Activated CD4-positive, alpha-beta memory T cell treated with anti-CD3 and anti-CD28 coated beads for 36 hours (primary cell): ENCODE data around the gene SLC17A7. TPM values are rescaled to one million over a fixed set of nuclear protein-coding genes. Genes with fewer than 3 reads are reported as not detected.
A peak's percentile ranks its signal among the peaks of the same experiment; 100 is the strongest.

Experiments used
- CTCF ChIA-PET: fragments of 350-600 bp; sonication (Branson Sonifier 250); formaldehyde crosslinking; loops from one replicate; lab custom pipeline; 2021; ENCODE audit warnings: antibody characterized with exemption, inconsistent platforms; lab: Charles Lee
- POLR2A ChIA-PET: fragments of 350-600 bp; sonication (Branson Sonifier 250); formaldehyde crosslinking; loops from one replicate; lab custom pipeline; 2021; ENCODE audit warnings: antibody characterized with exemption; lab: Charles Lee
- DNase-seq: peaks from one replicate; pipeline ENCODE4 v3.0.0-alpha.2; 2020
- H3K27ac Mint-ChIP-seq: one replicate; pipeline ENCODE4 v1.8.0; 2021; ENCODE audit warnings: mixed read lengths
- H3K27me3 Mint-ChIP-seq: one replicate; pipeline ENCODE4 v1.8.0; 2021; ENCODE audit warnings: mixed read lengths
- H3K36me3 Mint-ChIP-seq: one replicate; pipeline ENCODE4 v1.8.0; 2021; ENCODE audit warnings: mixed read lengths
- H3K4me1 Mint-ChIP-seq: one replicate; pipeline ENCODE4 v1.8.0; 2021; ENCODE audit warnings: low read depth, mixed read lengths
- H3K4me3 Mint-ChIP-seq: one replicate; pipeline ENCODE4 v1.8.0; 2021; ENCODE audit warnings: mild to moderate bottlenecking, mixed read lengths
- H3K9me3 Mint-ChIP-seq: one replicate; pipeline ENCODE4 v1.8.0; 2021; ENCODE audit warnings: mixed read lengths
- intact Hi-C: fragments of 100-400 bp; cut with micrococcal nuclease; formaldehyde crosslinking; loops from one replicate; pipeline ENCODE4 v1.15.1; 2023
- total RNA-seq, 2 experiments: library from RNA; stranded (reverse); gene quantifications; one replicate each; pipeline ENCODE4 v1.2.3, GENCODE V29; 2021

Gene SLC17A7
- total RNA-seq, 2 experiments from 2014 or later: 0.17 TPM; not detected in 1

DNA sequence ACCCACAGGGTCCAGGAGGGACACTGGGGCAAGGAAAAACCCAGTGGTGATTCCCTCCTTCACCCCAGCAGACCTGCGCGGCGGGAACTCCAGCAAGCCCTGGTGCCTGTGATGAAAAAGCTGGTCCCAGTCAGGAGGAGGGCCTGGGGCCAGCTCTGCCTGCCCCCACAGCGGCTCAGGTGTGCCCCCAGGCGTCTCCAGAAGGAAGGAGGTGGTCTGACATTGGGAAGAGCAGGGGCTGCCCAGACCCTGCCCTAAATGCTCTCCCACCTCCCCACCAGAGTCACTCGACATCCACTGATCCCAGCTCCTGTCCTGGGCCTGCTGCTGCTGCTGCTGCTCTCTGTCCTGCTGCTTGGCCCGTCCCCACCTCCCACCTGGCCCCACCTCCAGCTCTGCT, 24.2 kb downstream of the SLC17A7 start:
- POLR2A ChIA-PET: no interaction called here
- H3K27ac Mint-ChIP-seq: no peak overlapping the region
- H3K9me3 Mint-ChIP-seq: no peaks in the 10 kb centered on the region
- CTCF ChIA-PET: interaction anchor here (1.1 to 2.4 kb wide), 2 partner anchors 10 to 25 kb away, joined by 3 to 10 read pairs; no protein-coding TSS in a partner anchor
- intact Hi-C loops: no loop called here
- peaks cover 18% of the 10 kb centered on the region for H3K4me1 Mint-ChIP-seq
- no peaks in the 10 kb centered on the region for H3K36me3 Mint-ChIP-seq
- H3K4me3 Mint-ChIP-seq: no peak overlapping the region
- DNase-seq: no peak
- H3K27me3 Mint-ChIP-seq: peaks cover 26% of the 10 kb centered on the region

GRCh38 chr19:49415810-49416200, 25.5 kb downstream of the SLC17A7 start:
- no peak for DNase-seq
- ChIA-PET CTCF (interaction anchor here (1.1 kb wide), 1 partner anchor 9 kb away, joined by 3 read pairs; no protein-coding TSS in a partner anchor), POLR2A (no interaction called here)
- intact Hi-C loops: no loop called here
- Mint-ChIP-seq H3K4me1 (peaks cover 19% of the 10 kb centered on the region), H3K36me3 (no peaks in the 10 kb centered on the region), H3K27me3 (peaks cover 14% of the 10 kb centered on the region), H3K27ac (no peak overlapping the region), H3K4me3 (no peak overlapping the region), H3K9me3 (no peaks in the 10 kb centered on the region)

DNA sequence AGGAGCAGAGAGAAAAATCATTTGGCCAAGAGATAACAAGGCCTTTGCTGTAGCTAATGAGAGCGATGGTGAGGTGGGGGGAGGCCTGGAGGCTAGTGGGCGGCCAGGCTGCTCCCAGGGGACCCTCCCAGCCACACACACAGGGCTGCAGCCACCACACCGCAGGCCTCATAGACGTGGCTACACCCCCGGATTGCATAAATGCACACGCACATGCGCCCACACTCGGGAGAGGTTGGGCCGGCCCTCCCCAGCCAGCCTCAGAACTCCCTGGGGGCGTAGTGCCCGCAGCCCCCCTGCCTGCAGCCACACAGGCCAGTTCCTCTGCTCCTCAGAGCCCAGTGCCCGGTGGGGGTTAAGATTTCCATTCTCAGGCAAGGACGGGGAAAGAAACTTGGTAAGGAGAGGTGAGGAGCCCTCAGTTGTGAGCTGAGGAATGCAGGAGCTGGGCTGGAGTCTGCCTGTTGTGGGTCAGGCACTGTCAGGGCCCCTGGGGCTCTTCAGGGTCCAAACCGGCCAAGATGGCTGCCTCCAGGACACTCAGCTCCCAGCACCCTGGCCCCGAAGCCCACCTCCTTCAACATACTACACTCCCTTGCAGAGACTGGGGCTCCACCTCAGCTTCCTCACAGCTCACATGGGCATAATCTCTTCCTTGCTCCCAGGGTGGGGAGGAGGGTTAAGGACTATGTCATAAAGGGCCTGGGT, 26.1 kb downstream of the SLC17A7 start:
- Mint-ChIP-seq H3K4me1 (peaks cover 18% of the 10 kb centered on the region), H3K27me3 (peaks cover 9% of the 10 kb centered on the region), H3K4me3 (no peak overlapping the region), H3K9me3 (no peaks in the 10 kb centered on the region), H3K36me3 (no peaks in the 10 kb centered on the region), H3K27ac (no peak overlapping the region)
- ChIA-PET POLR2A (no interaction called here), CTCF (no interaction called here)
- intact Hi-C loops: no loop called here
- DNase-seq: no peak

DNA sequence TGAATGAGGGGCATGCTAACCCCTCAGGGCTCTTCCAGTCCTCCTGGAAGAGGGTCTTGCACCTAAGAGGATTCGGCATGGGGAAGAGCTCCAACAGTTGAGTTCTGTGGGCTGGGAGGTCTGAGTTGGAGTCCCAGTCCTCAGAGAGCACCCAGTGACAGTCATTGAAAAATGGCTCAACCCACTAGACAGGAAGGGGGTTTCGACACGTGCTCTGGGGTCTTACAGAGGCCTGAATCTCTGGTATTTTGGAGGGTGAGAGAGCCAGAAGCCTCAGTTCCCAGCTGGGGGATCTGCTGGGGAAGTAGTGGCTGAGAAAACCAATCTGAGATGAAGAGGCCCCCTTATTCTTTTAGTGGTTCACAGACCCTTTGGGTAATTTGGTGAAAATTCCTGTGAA, 27.1 kb downstream of the SLC17A7 start:
- H3K36me3 Mint-ChIP-seq: no peaks in the 10 kb centered on the region
- no peak overlapping the region for H3K27ac Mint-ChIP-seq
- peaks cover 28% of the 10 kb centered on the region for H3K4me1 Mint-ChIP-seq
- no peak for DNase-seq
- intact Hi-C loops: no loop called here
- no peak overlapping the region for H3K4me3 Mint-ChIP-seq
- CTCF ChIA-PET: no interaction called here
- POLR2A ChIA-PET: no interaction called here
- no peaks in the 10 kb centered on the region for H3K9me3 Mint-ChIP-seq
- H3K27me3 Mint-ChIP-seq: peaks cover 2% of the 10 kb centered on the region

- Mint-ChIP-seq H3K9me3 (no peaks in the 10 kb centered on the region), H3K4me1 (peaks cover 37% of the 10 kb centered on the region), H3K27ac (no peak overlapping the region), H3K36me3 (no peaks in the 10 kb centered on the region), H3K27me3 (peaks cover 2% of the 10 kb centered on the region), H3K4me3 (no peak overlapping the region)
- POLR2A ChIA-PET: no interaction called here
- DNase-seq: no peak
- intact Hi-C loops: no loop called here
- CTCF ChIA-PET: interaction anchor here (0.6 kb wide), 1 partner anchor 17 kb away, joined by 5 read pairs; no protein-coding TSS in a partner anchor
Measured at GRCh38 chr19:49413348-49413747, 28.0 kb downstream of the SLC17A7 start.

DNA sequence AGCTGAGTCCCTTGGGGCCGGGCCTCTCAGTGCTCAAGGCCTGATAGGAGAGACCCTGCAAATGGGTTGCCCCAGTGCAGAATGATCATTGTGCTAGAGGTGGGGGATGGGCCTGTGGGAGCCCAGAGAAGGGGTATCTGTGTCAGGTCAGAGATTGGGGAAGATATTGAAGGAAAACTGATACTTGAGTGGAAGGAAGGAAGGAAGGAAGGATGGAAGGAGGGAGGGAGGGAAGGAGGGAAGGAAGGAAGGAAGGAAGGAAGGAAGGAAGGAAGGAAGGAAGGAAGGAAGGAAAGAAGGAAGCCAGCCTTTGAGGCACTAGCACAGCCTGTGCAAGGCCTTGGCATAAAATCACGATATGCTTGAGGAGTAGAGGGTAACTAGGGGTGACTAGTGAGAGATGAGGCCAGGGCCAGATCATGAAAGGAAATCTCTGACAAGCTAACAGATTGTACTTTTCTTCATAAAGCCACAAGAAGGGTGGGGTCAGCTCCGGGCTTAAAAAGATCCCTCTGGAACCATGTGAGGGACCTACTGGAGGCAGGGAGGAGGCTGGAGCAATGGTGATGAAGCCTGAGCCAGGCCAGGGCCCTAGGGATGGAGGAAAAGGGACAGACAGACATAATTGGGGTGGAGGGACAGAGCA, 29.5 kb downstream of the SLC17A7 start:
- no peak for DNase-seq
- intact Hi-C loops: no loop called here
- Mint-ChIP-seq H3K4me1 (peaks cover 50% of the 10 kb centered on the region), H3K27me3 (no peaks in the 10 kb centered on the region), H3K4me3 (no peak overlapping the region), H3K9me3 (no peaks in the 10 kb centered on the region), H3K36me3 (no peaks in the 10 kb centered on the region), H3K27ac (no peak overlapping the region)
- CTCF ChIA-PET: interaction anchor here (0.9 to 1.4 kb wide), 2 partner anchors 10 to 110 kb away, joined by 3 to 4 read pairs; no protein-coding TSS in a partner anchor
- POLR2A ChIA-PET: no interaction called here

- peak overlapping the region; percentile 44 for H3K4me3 Mint-ChIP-seq
- peak overlapping the region; percentile 57 for H3K27ac Mint-ChIP-seq
- H3K9me3 Mint-ChIP-seq: no peaks in the 10 kb centered on the region
- no peaks in the 10 kb centered on the region for H3K36me3 Mint-ChIP-seq
- CTCF ChIA-PET: interaction anchor here (1.1 to 1.5 kb wide), 4 partner anchors 14 to 66 kb away, joined by 3 to 8 read pairs (median 4); no protein-coding TSS in a partner anchor
- no peaks in the 10 kb centered on the region for H3K27me3 Mint-ChIP-seq
- intact Hi-C loops: no loop called here
- peaks cover 47% of the 10 kb centered on the region for H3K4me1 Mint-ChIP-seq
- POLR2A ChIA-PET: interaction anchor here (0.5 to 0.8 kb wide), 2 partner anchors 13 to 45 kb away, joined by 3 read pairs; no protein-coding TSS in a partner anchor
- peak; percentile 43 for DNase-seq
Measured at GRCh38 chr19:49409441-49410029, 31.8 kb downstream of the SLC17A7 start.

DNA sequence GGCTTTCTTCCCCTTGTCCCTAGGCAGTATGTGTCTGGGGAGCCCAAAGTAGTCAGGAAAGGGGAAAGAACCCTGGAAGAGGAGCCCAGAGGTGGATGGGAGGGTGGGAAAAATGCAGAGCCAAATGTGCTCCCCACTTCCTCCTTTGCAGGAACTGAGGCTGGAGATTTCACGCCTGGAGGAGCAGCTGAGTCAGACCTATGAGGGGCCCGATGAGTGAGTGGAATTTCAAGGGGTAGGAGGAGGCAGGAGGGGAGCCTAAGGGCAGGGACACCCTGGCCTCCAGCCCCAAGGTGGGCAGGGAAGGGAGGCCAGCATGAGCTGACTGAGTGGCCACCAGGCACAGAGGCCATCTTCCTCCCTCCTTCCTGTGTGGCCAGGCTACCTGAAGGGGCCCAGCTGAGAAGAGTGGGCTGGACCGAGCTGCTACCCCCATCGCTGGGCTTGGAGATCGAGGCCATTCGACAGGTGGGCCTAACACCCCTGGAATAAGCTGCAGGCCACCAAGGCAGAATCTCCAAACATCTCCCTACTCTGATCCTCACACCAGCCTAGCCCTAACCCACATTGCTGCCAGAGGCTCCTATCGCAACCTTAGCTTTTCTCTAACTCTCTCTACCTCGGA, 32.4 kb downstream of the SLC17A7 start:
- Mint-ChIP-seq H3K4me1 (peaks cover 47% of the 10 kb centered on the region), H3K36me3 (no peaks in the 10 kb centered on the region), H3K4me3 (peak overlapping the region; percentile 44), H3K27ac (peak overlapping the region; percentile 57), H3K9me3 (no peaks in the 10 kb centered on the region), H3K27me3 (no peaks in the 10 kb centered on the region)
- intact Hi-C loops: no loop called here
- CTCF ChIA-PET: interaction anchor here (1.1 to 1.5 kb wide), 3 partner anchors 15 to 18 kb away, joined by 3 to 8 read pairs (median 5); no protein-coding TSS in a partner anchor
- DNase-seq: no peak
- POLR2A ChIA-PET: interaction anchor here (0.8 kb wide), 1 partner anchor 13 kb away, joined by 3 read pairs; no protein-coding TSS in a partner anchor

DNA sequence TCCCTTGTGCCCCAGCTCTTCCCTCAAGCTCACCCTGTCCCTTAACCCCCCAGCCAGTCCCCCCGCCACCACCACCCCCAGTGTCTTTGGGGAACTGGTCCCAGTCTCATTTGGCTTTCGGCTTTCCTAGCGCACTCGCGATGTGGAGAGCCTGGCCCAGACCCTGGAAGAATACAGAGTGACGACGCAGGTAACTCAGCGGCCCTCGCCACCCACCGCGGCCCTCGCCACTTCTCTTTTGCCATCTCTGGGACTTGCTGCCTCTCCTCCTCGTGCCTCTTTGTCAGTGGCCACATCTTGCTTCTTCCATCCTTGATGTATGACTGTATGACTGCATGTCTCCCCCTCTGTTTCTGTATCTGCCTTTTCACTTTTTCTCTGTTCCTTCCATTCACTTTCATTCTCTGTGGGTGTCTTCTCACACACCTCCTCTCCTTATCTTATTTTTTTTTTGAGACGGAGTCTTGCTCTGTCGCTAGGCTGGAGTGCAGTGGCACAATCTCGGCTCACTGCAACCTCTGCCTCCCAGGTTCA, 33.8 kb downstream of the SLC17A7 start:
- no peaks in the 10 kb centered on the region for H3K9me3 Mint-ChIP-seq

GRCh38 chr19:49407079-49407478, 34.2 kb downstream of the SLC17A7 start:
- CTCF ChIA-PET: interaction anchor here (0.7 to 2.0 kb wide), 3 partner anchors 9 to 66 kb away, joined by 3 to 17 read pairs (median 3); no protein-coding TSS in a partner anchor
- Mint-ChIP-seq H3K4me1 (peaks cover 45% of the 10 kb centered on the region), H3K27me3 (no peaks in the 10 kb centered on the region), H3K27ac (no peak overlapping the region), H3K9me3 (no peaks in the 10 kb centered on the region), H3K4me3 (no peak overlapping the region), H3K36me3 (no peaks in the 10 kb centered on the region)
- intact Hi-C loops: no loop called here
- DNase-seq: no peak
- POLR2A ChIA-PET: no interaction called here

More for the DNA sequence above, 33.8 kb downstream of the SLC17A7 start:
- H3K4me1 Mint-ChIP-seq: peaks cover 47% of the 10 kb centered on the region
- no peak overlapping the region for H3K4me3 Mint-ChIP-seq
- no peak for DNase-seq
- intact Hi-C loops: no loop called here
- H3K36me3 Mint-ChIP-seq: no peaks in the 10 kb centered on the region
- POLR2A ChIA-PET: no interaction called here
- H3K27ac Mint-ChIP-seq: no peak overlapping the region
- CTCF ChIA-PET: interaction anchor here (1.4 to 2.0 kb wide), 2 partner anchors 16 to 66 kb away, joined by 3 to 17 read pairs; no protein-coding TSS in a partner anchor
- no peaks in the 10 kb centered on the region for H3K27me3 Mint-ChIP-seq

DNA sequence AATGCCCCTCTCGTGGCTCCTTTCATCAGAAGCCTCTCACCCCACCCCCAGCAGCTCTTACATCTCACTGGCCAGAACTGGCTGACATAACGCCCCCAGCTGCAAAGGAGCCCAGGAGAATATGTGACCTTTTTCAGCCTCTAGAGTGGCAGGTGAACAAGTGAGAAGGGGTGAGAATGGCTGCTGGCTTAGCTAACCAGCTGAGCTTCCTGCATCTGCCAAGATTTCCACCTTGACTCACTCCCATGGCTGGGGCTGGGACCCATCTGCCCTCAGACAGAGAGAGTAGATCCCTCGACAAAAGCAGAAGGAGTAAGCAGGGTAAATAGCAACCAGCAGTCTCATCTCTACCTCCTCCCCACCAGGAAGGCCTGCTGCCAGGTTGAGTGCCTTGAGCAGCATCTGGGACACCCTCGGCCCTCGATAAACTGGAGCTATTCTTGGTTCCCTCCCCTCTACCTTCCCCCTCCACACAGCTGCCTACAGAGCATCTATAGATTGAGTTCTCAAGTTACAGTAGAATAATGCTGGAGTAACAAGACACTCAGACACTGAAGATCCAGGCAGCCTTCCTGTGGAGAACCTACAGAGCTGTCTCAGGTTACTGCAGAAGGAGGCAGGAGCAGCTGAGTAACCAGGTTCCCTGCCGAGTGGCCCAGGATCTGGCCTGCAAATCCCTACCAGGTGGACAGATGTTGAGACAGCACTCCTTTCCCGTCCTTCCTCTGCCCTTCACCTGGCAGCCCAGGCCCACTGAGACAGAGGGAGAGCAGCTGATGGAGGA, 37.7 kb downstream of the SLC17A7 start:
- Mint-ChIP-seq H3K27ac (no peak overlapping the region), H3K4me3 (no peak overlapping the region), H3K4me1 (peaks cover 18% of the 10 kb centered on the region), H3K27me3 (no peaks in the 10 kb centered on the region), H3K9me3 (no peaks in the 10 kb centered on the region), H3K36me3 (no peaks in the 10 kb centered on the region)
- ChIA-PET POLR2A (no interaction called here), CTCF (interaction anchor here (1.6 kb wide), 1 partner anchor 11 kb away, joined by 4 read pairs; no protein-coding TSS in a partner anchor)
- no peak for DNase-seq
- intact Hi-C loops: no loop called here
